ENCODE measurements around the gene FOXO3. TPM values are rescaled to one million over a fixed set of nuclear protein-coding genes. Genes with fewer than 3 reads are reported as not detected.
A peak's percentile ranks its signal among the peaks of the same experiment; 100 is the strongest.

FOXO3 gene
- total RNA-seq, 1 experiment from 2014 or later: 22.1 TPM

GRCh38 chr6:108570517-108570916 lies 9.8 kb downstream of the FOXO3 start:
- Histone ChIP-seq H2BK120ac (ENCODE audit: low read depth, low read length, poor library complexity, severe bottlenecking) (no peak overlapping the region), H3K9me3 (ENCODE audit: control insufficient read depth, low read depth, low read length) (no peaks in the 10 kb centered on the region), H3K79me2 (ENCODE audit: insufficient read depth, low read length) (peaks cover 11% of the 10 kb centered on the region; the same call in 1 of the 2 replicates), H3T11ph (ENCODE audit: low read length) (no peak overlapping the region), H2AFZ (ENCODE audit: low read length) (no peak overlapping the region), H3K27me3 (ENCODE audit: insufficient read depth, low read length) (no peaks in the 10 kb centered on the region), H3K14ac (ENCODE audit: insufficient read depth, low read length) (no peak overlapping the region), H3K23ac (ENCODE audit: insufficient read length, low read depth, low read length) (no peak overlapping the region), H3K79me1 (ENCODE audit: insufficient read depth, low read depth, low read length, poor library complexity, severe bottlenecking) (peaks cover 5% of the 10 kb centered on the region), H3K9ac (ENCODE audit: extremely low read depth, insufficient read length, low read length) (no peak overlapping the region), H3K4ac (ENCODE audit: low read depth, low read length) (no peak overlapping the region), H4K5ac (ENCODE audit: insufficient read length, low read depth, low read length) (no peak overlapping the region), H2BK20ac (ENCODE audit: low read depth, low read length, poor library complexity, severe bottlenecking) (no peak overlapping the region), H3K56ac (ENCODE audit: insufficient read length, low read depth, low read length) (no peak overlapping the region), H2BK12ac (ENCODE audit: insufficient read length, low read depth, low read length) (no peak overlapping the region), H2AK5ac (ENCODE audit: insufficient read length, low read length) (no peak overlapping the region), H2BK5ac (ENCODE audit: insufficient read length, low read length) (no peak overlapping the region), H4K8ac (replicated peaks; ENCODE audit: insufficient read length, low read depth, low read length) (no peak overlapping the region), H2BK15ac (ENCODE audit: low read depth, low read length) (no peak overlapping the region), H3K27ac (ENCODE audit: insufficient read length, low read depth, low read length) (no peak overlapping the region), H3K18ac (ENCODE audit: insufficient read length, low read depth, low read length) (no peak overlapping the region), H4K91ac (ENCODE audit: insufficient read length, low read depth, low read length) (no peak overlapping the region), H4K20me1 (ENCODE audit: control insufficient read depth, insufficient read depth, insufficient read length) (no peaks in the 10 kb centered on the region), H3K23me2 (ENCODE audit: insufficient read length, low read depth, low read length, poor library complexity, severe bottlenecking) (no peaks in the 10 kb centered on the region), H3K4me1 (ENCODE audit: insufficient read depth, low read length) (no peaks in the 10 kb centered on the region), H3K4me2 (ENCODE audit: insufficient read depth, insufficient read length, low read length) (no peak overlapping the region)
- Mint-ChIP-seq H3K27ac (no peak overlapping the region), H3K9me3 (no peaks in the 10 kb centered on the region), H3K36me3 (ENCODE audit: insufficient read depth in 1 of 3, low read depth in 3 of 3) (peaks cover 23 to 32% (median 24%) of the 10 kb centered on the region in 3 experiments; a peak in 6 of 7 replicates), H3K4me3 (no peak overlapping the region), H3K4me1 (peaks cover 3 to 5% of the 10 kb centered on the region in 2 experiments; a peak in 3 of 4 replicates), H3K27me3 (ENCODE audit: low read depth) (peaks cover under 1% of the 10 kb centered on the region)
- no peak for DNase-seq
- WGBS (ENCODE audit: extremely low coverage, insufficient read length, low lambda C conversion rate): no CpG with 5 or more reads among the region's 1 CpG
- TF ChIP-seq, protein P1, sequence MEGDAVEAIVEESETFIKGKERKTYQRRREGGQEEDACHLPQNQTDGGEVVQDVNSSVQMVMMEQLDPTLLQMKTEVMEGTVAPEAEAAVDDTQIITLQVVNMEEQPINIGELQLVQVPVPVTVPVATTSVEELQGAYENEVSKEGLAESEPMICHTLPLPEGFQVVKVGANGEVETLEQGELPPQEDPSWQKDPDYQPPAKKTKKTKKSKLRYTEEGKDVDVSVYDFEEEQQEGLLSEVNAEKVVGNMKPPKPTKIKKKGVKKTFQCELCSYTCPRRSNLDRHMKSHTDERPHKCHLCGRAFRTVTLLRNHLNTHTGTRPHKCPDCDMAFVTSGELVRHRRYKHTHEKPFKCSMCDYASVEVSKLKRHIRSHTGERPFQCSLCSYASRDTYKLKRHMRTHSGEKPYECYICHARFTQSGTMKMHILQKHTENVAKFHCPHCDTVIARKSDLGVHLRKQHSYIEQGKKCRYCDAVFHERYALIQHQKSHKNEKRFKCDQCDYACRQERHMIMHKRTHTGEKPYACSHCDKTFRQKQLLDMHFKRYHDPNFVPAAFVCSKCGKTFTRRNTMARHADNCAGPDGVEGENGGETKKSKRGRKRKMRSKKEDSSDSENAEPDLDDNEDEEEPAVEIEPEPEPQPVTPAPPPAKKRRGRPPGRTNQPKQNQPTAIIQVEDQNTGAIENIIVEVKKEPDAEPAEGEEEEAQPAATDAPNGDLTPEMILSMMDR (conservative IDR thresholded peaks at IDR 0.05): peak; percentile 30; the same call in 2 of the 3 replicates
